ENCODE measurements around the gene DHRS3.
"Not testable (repeated sequence)": the region's sequence is repeated elsewhere in the genome, so short reads cannot be mapped to it uniquely, and the experiment has no call there.

Gene DHRS3

GRCh38 chr1:12573015-12573825, 44.8 kb downstream of the DHRS3 start:
- ATAC-seq (no peak), DNase-seq (no peak)

- ATAC-seq, result peak; percentile 58
Observed at GRCh38 chr1:12572522-12572921, 45.5 kb downstream of the DHRS3 start.

DNA sequence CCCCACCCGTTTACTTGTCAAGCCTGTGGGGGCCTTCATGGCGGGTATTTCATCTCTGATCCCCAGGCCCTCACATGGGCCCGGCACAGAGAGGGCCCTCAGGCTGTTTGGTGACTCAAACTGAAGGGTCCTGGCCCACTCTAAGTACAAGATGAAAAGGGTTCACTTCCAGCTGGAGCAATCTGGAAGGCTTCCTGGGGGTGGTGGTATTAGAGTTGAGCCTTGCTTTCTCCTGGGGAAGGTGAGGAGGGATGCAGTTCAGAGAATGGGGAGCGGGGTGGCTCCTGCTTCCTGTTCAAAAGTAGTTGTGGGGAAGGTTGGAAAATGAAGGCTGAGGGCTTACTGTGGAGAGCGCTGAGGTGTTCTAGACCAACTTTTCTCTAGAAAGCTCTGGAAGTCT, 47.7 kb downstream of the DHRS3 start:
- ATAC-seq (no peak), DNase-seq (no peak)

More at GRCh38 chr1:12572522-12572921, 45.5 kb downstream of the DHRS3 start:
- no peak for DNase-seq

GRCh38 chr1:12568009-12568767, 49.8 kb downstream of the DHRS3 start:
- ATAC-seq (no peak), DNase-seq (no peak)

- ATAC-seq (no peak), DNase-seq (no peak)
Observed at GRCh38 chr1:12567288-12567819, 50.7 kb downstream of the DHRS3 start.

DNA sequence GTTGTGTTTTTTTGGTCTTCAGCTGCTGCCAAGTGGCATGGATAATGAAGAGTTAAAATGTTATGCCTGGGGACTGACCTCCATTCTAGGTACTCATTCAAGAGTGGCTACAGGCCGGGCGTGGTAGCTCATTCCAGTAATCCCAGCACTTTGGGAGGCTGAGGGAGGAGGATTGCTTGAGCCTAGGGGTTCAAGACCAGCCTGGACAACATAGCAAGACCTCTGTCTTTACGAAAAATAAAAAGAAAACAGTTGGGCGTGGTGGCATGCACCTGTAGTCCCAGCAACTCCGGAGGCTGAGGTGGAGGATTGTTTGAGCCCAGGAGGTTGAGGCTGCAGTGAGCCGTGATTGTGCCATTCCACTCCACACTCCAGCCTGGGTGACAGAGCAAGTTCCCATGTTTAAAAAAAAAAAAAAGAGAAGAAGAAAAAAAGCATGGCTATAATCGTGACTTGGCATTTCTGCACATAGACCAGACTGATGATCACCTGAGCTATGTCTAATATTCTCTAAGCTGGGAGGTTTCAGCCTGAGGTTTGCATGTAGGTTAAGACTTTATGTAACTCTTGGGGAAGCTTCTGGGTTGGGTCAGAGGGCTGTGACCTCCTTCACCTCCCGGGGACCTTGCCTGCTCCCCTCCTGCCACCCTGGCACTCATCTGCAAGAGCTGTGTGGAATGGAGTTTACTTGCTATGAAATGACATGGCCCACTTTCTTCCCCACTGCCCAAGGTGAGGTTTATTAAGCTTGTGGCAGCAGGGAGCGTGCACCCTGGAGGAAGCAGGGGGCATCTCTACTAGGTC, 51.3 kb downstream of the DHRS3 start:
- no peak for ATAC-seq

GRCh38 chr1:12565966-12566352, 52.1 kb downstream of the DHRS3 start:
- DNase-seq, result no peak
- ATAC-seq, result no peak

More for the DNA sequence above, 51.3 kb downstream of the DHRS3 start:
- DNase-seq, result no peak

DNA sequence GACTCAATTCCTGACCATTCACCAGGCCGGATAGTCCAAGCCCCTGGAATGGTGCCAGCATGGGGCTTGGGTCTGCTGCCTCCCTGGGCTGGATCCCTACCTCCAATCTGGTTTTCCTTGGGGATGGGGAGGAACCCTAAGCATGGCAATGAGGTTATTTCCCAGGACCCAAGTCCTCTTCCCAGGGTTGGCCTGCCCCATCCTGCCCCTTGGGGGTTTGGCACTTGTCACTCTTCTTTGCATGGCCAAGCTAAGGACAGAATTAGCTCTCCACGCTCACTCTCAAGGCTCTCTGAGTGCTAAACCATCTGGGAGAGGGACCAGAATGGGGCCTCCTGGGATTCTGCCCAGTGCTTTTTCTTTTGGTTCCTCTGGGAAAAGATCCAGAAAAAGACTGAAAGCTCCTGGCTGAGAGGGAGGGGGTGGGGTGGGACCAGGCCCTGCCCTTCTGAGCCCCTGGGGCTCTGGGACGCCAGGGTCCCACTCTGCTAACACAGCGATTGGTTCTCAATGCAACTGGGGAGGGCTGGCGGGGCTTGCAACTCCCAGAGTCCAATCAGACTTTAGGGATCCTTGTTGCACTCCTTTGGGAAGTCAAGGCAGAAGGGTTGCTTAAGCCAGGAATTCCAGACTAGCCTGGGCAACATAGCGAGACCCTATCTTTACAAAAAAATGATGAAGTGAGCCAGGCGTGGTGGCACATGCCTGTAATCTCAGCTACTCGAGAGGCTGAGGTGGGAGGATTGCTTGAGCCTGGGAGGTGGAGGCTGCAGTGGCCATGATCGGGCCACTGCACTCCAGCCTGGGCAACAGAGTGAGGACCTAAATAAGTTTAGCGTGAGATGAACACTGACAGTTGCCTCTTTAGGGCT, 52.7 kb downstream of the DHRS3 start:
- DNase-seq, result no peak
- no peak for ATAC-seq

- not testable (repeated sequence) for ATAC-seq, DNase-seq
Observed at GRCh38 chr1:12564251-12564650, 53.8 kb downstream of the DHRS3 start.

DNA sequence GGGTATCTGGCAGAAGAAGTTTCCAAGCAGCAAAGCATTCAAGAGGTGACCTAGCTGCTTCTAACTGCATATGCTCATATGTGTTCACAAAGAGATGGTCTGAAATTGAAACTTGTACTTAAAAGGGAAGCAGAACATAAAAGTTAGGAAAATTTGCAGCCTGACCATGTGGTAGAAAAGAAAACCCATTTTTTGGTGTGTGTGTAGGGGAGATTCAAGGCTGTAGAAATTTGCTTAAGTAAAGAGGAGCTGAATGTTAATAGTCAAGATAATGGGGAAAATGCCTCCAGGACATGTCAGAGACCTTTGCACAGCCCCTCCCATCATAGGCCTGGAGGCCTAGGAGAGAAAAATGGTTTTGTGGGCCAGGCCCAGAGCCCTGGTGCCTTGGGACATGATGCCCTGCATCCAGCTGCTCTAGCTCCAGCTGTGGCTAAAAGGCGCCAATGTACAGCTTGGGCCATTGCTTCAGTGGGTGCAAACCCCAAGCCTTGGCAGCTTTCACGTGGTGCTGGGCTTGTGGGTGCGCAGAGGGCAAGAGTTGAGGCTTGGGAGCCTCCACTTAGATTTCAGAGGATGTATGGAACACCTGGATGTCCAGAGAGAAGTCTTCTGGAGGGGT, 54.9 kb downstream of the DHRS3 start:
- ATAC-seq, result no peak
- no peak for DNase-seq

GRCh38 chr1:12561121-12561520, 56.9 kb downstream of the DHRS3 start:
- ATAC-seq, result no peak

GRCh38 chr1:12556957-12557935, 60.8 kb downstream of the DHRS3 start:
- no peak for ATAC-seq
- DNase-seq, result no peak

More at GRCh38 chr1:12561121-12561520, 56.9 kb downstream of the DHRS3 start:
- no peak for DNase-seq

- ATAC-seq (no peak), DNase-seq (no peak)
Observed at GRCh38 chr1:12556368-12556930, 61.6 kb downstream of the DHRS3 start.

GRCh38 chr1:12555411-12556367, 62.3 kb downstream of the DHRS3 start:
- no peak for ATAC-seq
- DNase-seq, result no peak

GRCh38 chr1:12554521-12555305, 63.3 kb downstream of the DHRS3 start:
- no peak for ATAC-seq
- no peak for DNase-seq

DNA sequence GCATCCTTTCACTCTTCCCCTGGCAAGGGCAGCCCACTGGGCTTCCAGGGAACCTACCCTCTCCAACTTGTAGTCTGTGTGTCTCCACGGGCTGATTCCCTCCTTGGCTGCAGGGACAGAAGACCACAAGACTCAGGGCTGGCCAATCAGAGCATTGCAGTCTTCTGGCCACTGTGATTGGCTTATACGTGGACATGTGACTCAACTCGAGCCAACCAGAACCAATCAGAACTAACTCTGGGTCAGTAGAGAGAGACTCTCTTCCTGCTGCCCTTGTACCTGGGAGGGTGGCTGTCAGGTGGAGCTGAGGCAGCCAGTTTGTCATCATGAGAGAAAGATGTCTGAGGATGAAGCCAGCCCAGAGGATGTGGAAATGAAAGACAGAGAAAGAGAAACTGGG, 64.0 kb downstream of the DHRS3 start:
- DNase-seq (no peak), ATAC-seq (no peak)

Data from stimulated activated naive CD8-positive, alpha-beta T cell treated with anti-CD3 and anti-CD28 coated beads, Interleukin-15, Interleukin-2, amounts not matched to agents 100 U/mL and 50 U/mL, for 24 hours (primary cell).